Measurements from ENCODE around the gene TOMM5.

GRCh38 chr9:37625758-37626147 lies 33.4 kb upstream of the TOMM5 start:
- TF ChIP-seq EP300 (IDR thresholded peaks at IDR 0.05) (no peak), CTCF (IDR thresholded peaks at IDR 0.05) (no peak), POLR2A (IDR thresholded peaks at IDR 0.05) (no peak), POLR2AphosphoS5 (IDR thresholded peaks at IDR 0.05) (no peak)

All from upper lobe of left lung (tissue), 4 donors.